Stomach (tissue), 4 donors: ENCODE results near the gene RPS18.

Source experiments
- POLR2A ChIP-seq, 4 donors: fragments of 450-650 bp; IDR thresholded peaks; one replicate each; pipeline ENCODE4 v1.6.1; 2016; ENCODE audit warnings: antibody characterized with exemption in 4 of 4, control low read depth in 2 of 4, mild to moderate bottlenecking in 1 of 4, moderate library complexity in 1 of 4
- POLR2AphosphoS5 ChIP-seq, 3 donors: sonication (generic); formaldehyde crosslinking; IDR thresholded peaks; one replicate each; pipeline ENCODE4 v1.6.1; 2016; ENCODE audit warnings: antibody characterized with exemption in 3 of 3
- TF ChIP-seq, protein P1 (sequence below), 7 experiments: fragments of 450-650 bp in 4 of 7; fragments of 200-600 bp in 3 of 7; sonication (generic) in 3 of 7; IDR thresholded peaks; one replicate each; pipeline ENCODE4 v1.5.1; 2016 to 2019; ENCODE audit warnings: antibody characterized with exemption in 7 of 7, control low read depth in 2 of 7, mild to moderate bottlenecking in 1 of 7

GRCh38 chr6:33315793-33316602 lies 44.1 kb downstream of the RPS18 start:
- TF ChIP-seq, protein P1, sequence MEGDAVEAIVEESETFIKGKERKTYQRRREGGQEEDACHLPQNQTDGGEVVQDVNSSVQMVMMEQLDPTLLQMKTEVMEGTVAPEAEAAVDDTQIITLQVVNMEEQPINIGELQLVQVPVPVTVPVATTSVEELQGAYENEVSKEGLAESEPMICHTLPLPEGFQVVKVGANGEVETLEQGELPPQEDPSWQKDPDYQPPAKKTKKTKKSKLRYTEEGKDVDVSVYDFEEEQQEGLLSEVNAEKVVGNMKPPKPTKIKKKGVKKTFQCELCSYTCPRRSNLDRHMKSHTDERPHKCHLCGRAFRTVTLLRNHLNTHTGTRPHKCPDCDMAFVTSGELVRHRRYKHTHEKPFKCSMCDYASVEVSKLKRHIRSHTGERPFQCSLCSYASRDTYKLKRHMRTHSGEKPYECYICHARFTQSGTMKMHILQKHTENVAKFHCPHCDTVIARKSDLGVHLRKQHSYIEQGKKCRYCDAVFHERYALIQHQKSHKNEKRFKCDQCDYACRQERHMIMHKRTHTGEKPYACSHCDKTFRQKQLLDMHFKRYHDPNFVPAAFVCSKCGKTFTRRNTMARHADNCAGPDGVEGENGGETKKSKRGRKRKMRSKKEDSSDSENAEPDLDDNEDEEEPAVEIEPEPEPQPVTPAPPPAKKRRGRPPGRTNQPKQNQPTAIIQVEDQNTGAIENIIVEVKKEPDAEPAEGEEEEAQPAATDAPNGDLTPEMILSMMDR (IDR thresholded peaks at IDR 0.05): no peak
- no peak for TF ChIP-seq POLR2A (IDR thresholded peaks at IDR 0.05)
- TF ChIP-seq POLR2AphosphoS5 (IDR thresholded peaks at IDR 0.05): no peak
